GM21723 (cell line): ENCODE data around the gene SEL1L3.
"Not testable (repeated sequence)": the region's sequence is repeated elsewhere in the genome, so short reads cannot be mapped to it uniquely, and the experiment has no call there.

ENCODE experiments used
- ATAC-seq: cut with Tn5 transposase; IDR thresholded peaks from one replicate; pipeline ENCODE4 v1.9.1; 2021; ENCODE audit warnings: mild to moderate bottlenecking, moderate library complexity; ENCODE audit not compliant: unreplicated experiment

Gene SEL1L3

GRCh38 chr4:25862411-25863346 lies at the start of gene SEL1L3:
SEL1L3 (minus strand) TSS chr4:25862988; CDS start chr4:25862836, 152 bp downstream.
- peak; percentile 47 for ATAC-seq

- no peak for ATAC-seq
These were observed 48.6 kb upstream of the SEL1L3 start for GRCh38 chr4:25911356-25911755.

GRCh38 chr4:25908491-25908901 lies 45.7 kb upstream of the SEL1L3 start:
- no peak for ATAC-seq

GRCh38 chr4:25906113-25906512 lies 43.3 kb upstream of the SEL1L3 start:
- ATAC-seq = not testable (repeated sequence)

GRCh38 chr4:25905371-25905770 lies 42.6 kb upstream of the SEL1L3 start:
- ATAC-seq = no peak

GRCh38 chr4:25904748-25905082 lies 41.9 kb upstream of the SEL1L3 start:
- peak; percentile 50 for ATAC-seq

GRCh38 chr4:25903900-25904747 lies 41.3 kb upstream of the SEL1L3 start:
- peak; percentile 74 for ATAC-seq

GRCh38 chr4:25901030-25901430 lies 38.2 kb upstream of the SEL1L3 start:
- ATAC-seq = no peak

GRCh38 chr4:25900310-25900709 lies 37.5 kb upstream of the SEL1L3 start:
- ATAC-seq = no peak

GRCh38 chr4:25896776-25897539 lies 34.2 kb upstream of the SEL1L3 start:
- no peak for ATAC-seq

GRCh38 chr4:25892796-25893195 lies 30.0 kb upstream of the SEL1L3 start:
- ATAC-seq = no peak

- ATAC-seq = no peak
These were observed 28.0 kb upstream of the SEL1L3 start for GRCh38 chr4:25890571-25891485.

- no peak for ATAC-seq
These were observed 27.1 kb upstream of the SEL1L3 start for GRCh38 chr4:25889589-25890503.

GRCh38 chr4:25888781-25889180 lies 26.0 kb upstream of the SEL1L3 start:
- ATAC-seq = no peak

GRCh38 chr4:25884031-25884782 lies 21.4 kb upstream of the SEL1L3 start:
- ATAC-seq = peak; percentile 66

- no peak for ATAC-seq
These were observed 20.8 kb upstream of the SEL1L3 start for GRCh38 chr4:25883565-25883964.

- ATAC-seq = no peak
These were observed 19.4 kb upstream of the SEL1L3 start for GRCh38 chr4:25882226-25882625.

- ATAC-seq = no peak
These were observed 18.4 kb upstream of the SEL1L3 start for GRCh38 chr4:25881193-25881592.
